HG02642 (cell line): ENCODE data around the gene COG5.

ENCODE experiments used
- ATAC-seq: cut with Tn5 transposase; IDR thresholded peaks from one replicate; pipeline ENCODE4 v1.9.1; 2021; ENCODE audit warnings: mild to moderate bottlenecking; ENCODE audit not compliant: unreplicated experiment, poor library complexity

Gene COG5

GRCh38 chr7:107468824-107469223 lies 94.9 kb downstream of the COG5 start:
- ATAC-seq = no peak

GRCh38 chr7:107467972-107468371 lies 95.7 kb downstream of the COG5 start:
- no peak for ATAC-seq

DNA sequence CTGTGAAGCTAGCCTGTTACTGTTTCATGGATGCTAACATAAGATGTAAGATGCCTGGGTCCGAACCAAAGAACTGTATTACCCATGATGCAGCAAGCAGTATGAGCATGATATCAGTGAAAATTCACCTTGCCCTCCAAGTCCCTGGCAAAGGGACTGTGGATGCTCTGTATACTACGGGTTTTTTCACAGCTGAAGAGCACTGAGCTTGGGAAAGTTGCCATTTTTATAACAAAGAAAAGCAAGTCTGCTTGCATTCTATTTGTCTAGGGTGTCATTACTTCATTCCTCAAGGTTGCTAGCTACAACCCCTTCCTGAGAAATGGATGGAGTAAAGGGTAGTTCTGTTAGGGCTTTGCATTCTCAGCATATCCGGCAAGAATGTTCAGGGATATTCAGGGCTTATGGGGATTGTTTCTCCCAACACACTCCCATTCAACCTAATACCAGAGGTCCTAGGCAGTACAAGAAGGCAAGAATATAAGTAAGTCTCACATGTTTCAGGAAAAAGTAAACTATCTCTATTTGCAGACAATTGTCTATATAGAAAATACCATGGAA lies 99.0 kb downstream of the COG5 start:
- no peak for ATAC-seq

GRCh38 chr7:107463139-107464078 lies 100.3 kb downstream of the COG5 start:
- no peak for ATAC-seq

- no peak for ATAC-seq
Observed at GRCh38 chr7:107461938-107462533, 101.7 kb downstream of the COG5 start.

GRCh38 chr7:107453388-107453787 lies 110.3 kb downstream of the COG5 start:
- ATAC-seq = no peak

- no peak for ATAC-seq
Observed at GRCh38 chr7:107450970-107451369, 112.8 kb downstream of the COG5 start.

DNA sequence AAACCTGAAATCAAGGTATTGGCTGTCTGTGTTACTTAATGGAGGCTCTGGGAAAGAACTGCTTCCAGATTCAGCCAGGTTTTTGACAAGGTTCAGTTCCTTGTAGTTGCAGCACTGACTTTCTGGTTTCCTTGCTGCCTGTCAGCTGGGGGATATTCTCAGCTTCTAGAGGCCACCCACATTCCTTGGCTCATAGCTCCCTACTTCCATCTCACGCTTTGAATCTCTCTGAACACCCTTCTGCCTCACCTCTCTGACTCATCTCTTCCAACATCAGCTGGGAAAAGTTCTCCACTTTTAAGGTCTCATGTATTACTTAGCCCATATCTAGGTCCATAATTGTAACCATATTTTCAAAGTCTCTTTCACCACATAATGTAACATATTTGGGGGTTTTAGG lies 116.7 kb downstream of the COG5 start:
- no peak for ATAC-seq

- no peak for ATAC-seq
Observed at GRCh38 chr7:107446531-107446930, 117.2 kb downstream of the COG5 start.

- no peak for ATAC-seq
Observed at GRCh38 chr7:107442678-107443077, 121.0 kb downstream of the COG5 start.

- no peak for ATAC-seq
Observed at GRCh38 chr7:107441581-107442422, 121.9 kb downstream of the COG5 start.

- no peak for ATAC-seq
Observed at GRCh38 chr7:107439025-107439424, 124.7 kb downstream of the COG5 start.

DNA sequence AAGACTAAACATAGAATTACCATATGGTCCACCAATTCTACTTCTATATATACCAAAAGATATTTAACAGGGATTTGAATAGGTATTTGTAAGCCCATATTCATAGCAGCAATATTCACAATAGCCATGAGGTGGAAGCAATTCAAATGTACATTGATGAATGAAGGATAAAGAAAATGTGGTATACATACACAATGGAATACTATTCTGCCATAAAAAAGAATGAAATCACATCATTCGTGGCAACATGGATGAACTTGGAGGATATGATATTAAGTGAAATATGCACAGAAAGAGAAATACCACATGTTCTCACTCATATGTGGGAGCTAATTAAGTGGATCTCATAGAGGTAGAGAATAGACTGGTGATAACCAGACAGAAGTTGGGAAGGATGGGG lies 128.0 kb downstream of the COG5 start:
- no peak for ATAC-seq

DNA sequence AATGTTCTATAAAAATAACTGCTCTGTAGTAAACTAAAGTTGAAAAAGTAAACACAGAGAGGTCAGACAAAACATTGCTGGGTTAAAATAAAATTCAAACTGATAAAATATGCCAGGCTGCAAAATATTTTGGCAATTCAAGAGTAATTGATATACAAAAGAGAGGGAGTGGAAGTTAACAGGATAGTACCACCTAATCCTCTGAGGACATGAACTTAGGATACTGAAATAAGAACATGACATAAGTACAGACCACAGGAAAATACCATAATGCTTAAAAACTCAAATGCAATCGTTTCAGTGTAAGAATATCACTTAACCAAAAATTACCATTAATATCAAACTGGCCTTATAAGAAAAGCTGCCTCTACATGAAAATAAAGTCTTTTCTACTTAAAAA lies 131.5 kb downstream of the COG5 start:
- no peak for ATAC-seq

- no peak for ATAC-seq
Observed at GRCh38 chr7:107430057-107430456, 133.7 kb downstream of the COG5 start.

- ATAC-seq = no peak
Observed at GRCh38 chr7:107428642-107429041, 135.1 kb downstream of the COG5 start.

GRCh38 chr7:107427462-107427861 lies 136.3 kb downstream of the COG5 start:
- ATAC-seq = no peak

DNA sequence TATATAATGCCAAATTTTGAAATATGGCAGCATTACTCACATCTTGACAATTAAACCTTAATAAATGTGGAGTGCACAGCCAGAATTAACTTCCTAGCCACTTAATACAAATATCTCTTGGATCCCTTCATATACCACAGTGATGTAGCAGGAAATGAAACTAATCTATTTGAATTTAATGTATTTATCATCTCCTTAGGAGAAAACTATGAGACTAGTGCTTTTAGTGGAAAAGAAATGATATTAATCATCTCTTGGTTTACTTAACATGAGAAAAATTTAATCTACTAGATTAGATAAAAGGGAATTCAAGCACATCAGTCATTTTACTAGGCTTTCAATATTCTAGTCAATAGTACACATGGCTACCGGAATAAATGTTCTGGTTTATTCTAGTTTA lies 149.5 kb downstream of the COG5 start:
- ATAC-seq = no peak

GRCh38 chr7:107408349-107408748 lies 155.4 kb downstream of the COG5 start:
- ATAC-seq = no peak

GRCh38 chr7:107405559-107405958 lies 158.2 kb downstream of the COG5 start:
- ATAC-seq = no peak
